Thoracic aorta (tissue), 2 donors: ENCODE measurements around the gene KCNMB2. TPM values are rescaled to one million over a fixed set of nuclear protein-coding genes. Genes with fewer than 3 reads are reported as not detected.

Source experiments
- ATAC-seq: fragments of 150-250 bp; one replicate; pipeline ENCODE4 v1.8.0; 2017; ENCODE audit warnings: low read depth; ENCODE audit not compliant: insufficient number of reproducible peaks, low FRiP score
- DNase-seq: peaks from one replicate; pipeline ENCODE4 v3.0.0-alpha.2; 2020; ENCODE audit warnings: low spot score
- H3K27ac ChIP-seq, 2 donors: fragments of 200-600 bp; sonication (generic); 1 replicate in 1 of 2; 2 replicates in 1 of 2; pipeline ENCODE4 v1.5.1; 2016; ENCODE audit warnings: mild to moderate bottlenecking in 2 of 2, moderate library complexity in 2 of 2
- H3K27me3 ChIP-seq: fragments of 200-600 bp; sonication (generic); replicated peaks from 2 replicates; pipeline ENCODE4 v1.6.0; 2016; ENCODE audit warnings: mild to moderate bottlenecking; ENCODE audit not compliant: insufficient read depth
- H3K36me3 ChIP-seq: fragments of 200-600 bp; sonication (generic); one replicate; pipeline ENCODE4 v1.5.1; 2016
- H3K4me1 ChIP-seq, 2 donors: fragments of 200-600 bp; sonication (generic); 1 replicate in 1 of 2; 2 replicates in 1 of 2; pipeline versions ENCODE4 v1.5.1 to v1.6.0; 2016; ENCODE audit warnings: low read depth in 2 of 2, mild to moderate bottlenecking in 1 of 2; ENCODE audit not compliant: control insufficient read depth in 1 of 2
- H3K4me3 ChIP-seq: fragments of 200-600 bp; sonication (generic); 2 replicates; pipeline ENCODE4 v1.5.1; 2016; ENCODE audit warnings: mild to moderate bottlenecking
- H3K9me3 ChIP-seq: fragments of 200-600 bp; sonication (generic); 2 replicates; pipeline ENCODE4 v1.5.1; 2016
- total RNA-seq, 2 donors: library from RNA; depleted of rRNA; stranded (reverse); fragments of >200 nt; gene quantifications; one replicate each; pipeline versions ENCODE4 v1.1.0 to v1.2.3, GENCODE V29; 2016
- TF ChIP-seq, protein P1 (sequence below): fragments of 200-600 bp; sonication (generic); IDR thresholded peaks from one replicate; pipeline ENCODE4 v1.5.1; 2019; ENCODE audit warnings: antibody characterized with exemption

The KCNMB2 gene
- total RNA-seq, 2 donors from 2014 or later, result not detected

- Histone ChIP-seq H3K9me3 (no peaks in the 10 kb centered on the region), H3K4me1 (no peaks in the 10 kb centered on the region), H3K27me3 (no peaks in the 10 kb centered on the region), H3K36me3 (no peaks in the 10 kb centered on the region), H3K4me3 (no peak overlapping the region), H3K27ac (no peak overlapping the region)
- no peak for ATAC-seq
- DNase-seq, result no peak
- TF ChIP-seq, protein P1, sequence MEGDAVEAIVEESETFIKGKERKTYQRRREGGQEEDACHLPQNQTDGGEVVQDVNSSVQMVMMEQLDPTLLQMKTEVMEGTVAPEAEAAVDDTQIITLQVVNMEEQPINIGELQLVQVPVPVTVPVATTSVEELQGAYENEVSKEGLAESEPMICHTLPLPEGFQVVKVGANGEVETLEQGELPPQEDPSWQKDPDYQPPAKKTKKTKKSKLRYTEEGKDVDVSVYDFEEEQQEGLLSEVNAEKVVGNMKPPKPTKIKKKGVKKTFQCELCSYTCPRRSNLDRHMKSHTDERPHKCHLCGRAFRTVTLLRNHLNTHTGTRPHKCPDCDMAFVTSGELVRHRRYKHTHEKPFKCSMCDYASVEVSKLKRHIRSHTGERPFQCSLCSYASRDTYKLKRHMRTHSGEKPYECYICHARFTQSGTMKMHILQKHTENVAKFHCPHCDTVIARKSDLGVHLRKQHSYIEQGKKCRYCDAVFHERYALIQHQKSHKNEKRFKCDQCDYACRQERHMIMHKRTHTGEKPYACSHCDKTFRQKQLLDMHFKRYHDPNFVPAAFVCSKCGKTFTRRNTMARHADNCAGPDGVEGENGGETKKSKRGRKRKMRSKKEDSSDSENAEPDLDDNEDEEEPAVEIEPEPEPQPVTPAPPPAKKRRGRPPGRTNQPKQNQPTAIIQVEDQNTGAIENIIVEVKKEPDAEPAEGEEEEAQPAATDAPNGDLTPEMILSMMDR, result no peak
Observed at GRCh38 chr3:178748874-178749273, 212.6 kb downstream of the KCNMB2 start.

- DNase-seq (no peak), ATAC-seq (no peak)
- Histone ChIP-seq H3K4me3 (no peak overlapping the region), H3K4me1 (no peaks in the 10 kb centered on the region), H3K27me3 (no peaks in the 10 kb centered on the region), H3K27ac (no peak overlapping the region), H3K9me3 (no peaks in the 10 kb centered on the region), H3K36me3 (no peaks in the 10 kb centered on the region)
- TF ChIP-seq, protein P1, result no peak
Observed at GRCh38 chr3:178749471-178749870, 213.2 kb downstream of the KCNMB2 start.

- DNase-seq (no peak), ATAC-seq (no peak)
- Histone ChIP-seq H3K36me3 (no peaks in the 10 kb centered on the region), H3K9me3 (no peaks in the 10 kb centered on the region), H3K27me3 (no peaks in the 10 kb centered on the region), H3K27ac (no peak overlapping the region), H3K4me1 (no peaks in the 10 kb centered on the region), H3K4me3 (no peak overlapping the region)
- TF ChIP-seq, protein P1, result no peak
Observed at GRCh38 chr3:178750639-178751300, 214.5 kb downstream of the KCNMB2 start.

GRCh38 chr3:178752843-178753242 lies 216.6 kb downstream of the KCNMB2 start:
- no peaks in the 10 kb centered on the region for H3K4me1 ChIP-seq
- ATAC-seq, result no peak
- TF ChIP-seq, protein P1, result no peak

DNA sequence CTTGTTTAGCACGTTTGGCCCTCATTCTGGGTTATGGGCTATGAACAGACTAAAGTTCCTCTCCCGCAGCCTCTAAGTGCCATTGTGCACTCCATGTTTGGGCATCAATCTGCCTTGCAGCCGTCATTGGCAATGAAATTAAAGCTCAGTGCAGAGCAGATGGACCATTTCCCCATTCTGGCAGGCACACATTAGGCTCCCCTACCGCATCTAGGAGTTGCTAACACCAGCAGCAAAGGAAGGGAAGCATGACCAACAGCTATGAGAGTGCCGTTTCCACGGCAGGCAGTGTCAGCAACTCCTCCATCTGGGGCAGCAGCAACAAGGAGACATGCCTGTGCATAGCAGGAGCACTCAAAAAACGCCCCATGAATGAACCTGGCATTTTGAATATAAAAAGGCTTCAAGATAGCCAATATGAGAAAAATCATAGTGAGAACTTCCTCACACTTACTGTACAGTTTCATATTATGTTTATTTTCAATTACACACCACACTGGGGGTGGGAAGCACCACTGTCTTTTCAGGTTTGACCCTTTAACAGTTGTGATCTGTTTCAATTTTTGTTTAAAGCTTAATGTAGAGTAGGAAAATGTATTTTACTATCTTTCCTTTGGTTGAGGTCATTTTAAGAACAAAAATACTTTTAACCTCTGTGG lies 218.7 kb downstream of the KCNMB2 start:
- ATAC-seq (no peak), DNase-seq (no peak)
- Histone ChIP-seq H3K27me3 (no peaks in the 10 kb centered on the region), H3K4me1 (no peaks in the 10 kb centered on the region), H3K27ac (no peak overlapping the region), H3K4me3 (no peak overlapping the region), H3K9me3 (no peaks in the 10 kb centered on the region), H3K36me3 (no peaks in the 10 kb centered on the region)
- TF ChIP-seq, protein P1, result no peak

More at GRCh38 chr3:178752843-178753242, 216.6 kb downstream of the KCNMB2 start:
- Histone ChIP-seq H3K36me3 (no peaks in the 10 kb centered on the region), H3K4me3 (no peak overlapping the region), H3K27me3 (no peaks in the 10 kb centered on the region), H3K27ac (no peak overlapping the region), H3K9me3 (no peaks in the 10 kb centered on the region)
- DNase-seq, result no peak
